Left cardiac atrium (tissue), 4 donors: ENCODE measurements around the gene HOXC13. TPM values are rescaled to one million over a fixed set of nuclear protein-coding genes. Genes with fewer than 3 reads are reported as not detected.

Experiments used
- ATAC-seq, 2 donors: fragments of 200-7000 bp; cut with Tn5 transposase; one replicate each; pipeline ENCODE4 v1.9.1; 2020; ENCODE audit warnings: mild to moderate bottlenecking in 2 of 2, moderate library complexity in 2 of 2
- DNase-seq: peaks from one replicate; pipeline ENCODE4 v3.0.0-alpha.2; 2020
- intact Hi-C, 2 donors: fragments of 100-400 bp; cut with DNase I; formaldehyde crosslinking; loops; one replicate each; pipeline versions ENCODE4 v1.14.1 to v1.15.1; 2022 to 2023
- total RNA-seq, 2 donors: library from RNA; stranded (reverse); fragmentation: NEBNext Ultra II Directional; extraction: Animal tissue kit (Norgen Biotek cat#: 25700); gene quantifications; one replicate each; pipeline ENCODE4 v1.2.1, GENCODE V29; 2021
- donor health status: DM: no; HTN: yes; CAD: no.
- donor health status: DM: no; HTN: yes; CAD: no; lungs with severe emphysema.
- donor health status: DM: yes; HTN: yes; CAD: no.
- donor health status: Dilated cardiomyopathy.

Gene HOXC13
- total RNA-seq, 2 donors from 2014 or later: not detected

GRCh38 chr12:53976823-53977595 is 38.4 kb downstream of the HOXC13 start:
- ATAC-seq (no peak), DNase-seq (no peak)
- intact Hi-C loops: no loop called here

DNA sequence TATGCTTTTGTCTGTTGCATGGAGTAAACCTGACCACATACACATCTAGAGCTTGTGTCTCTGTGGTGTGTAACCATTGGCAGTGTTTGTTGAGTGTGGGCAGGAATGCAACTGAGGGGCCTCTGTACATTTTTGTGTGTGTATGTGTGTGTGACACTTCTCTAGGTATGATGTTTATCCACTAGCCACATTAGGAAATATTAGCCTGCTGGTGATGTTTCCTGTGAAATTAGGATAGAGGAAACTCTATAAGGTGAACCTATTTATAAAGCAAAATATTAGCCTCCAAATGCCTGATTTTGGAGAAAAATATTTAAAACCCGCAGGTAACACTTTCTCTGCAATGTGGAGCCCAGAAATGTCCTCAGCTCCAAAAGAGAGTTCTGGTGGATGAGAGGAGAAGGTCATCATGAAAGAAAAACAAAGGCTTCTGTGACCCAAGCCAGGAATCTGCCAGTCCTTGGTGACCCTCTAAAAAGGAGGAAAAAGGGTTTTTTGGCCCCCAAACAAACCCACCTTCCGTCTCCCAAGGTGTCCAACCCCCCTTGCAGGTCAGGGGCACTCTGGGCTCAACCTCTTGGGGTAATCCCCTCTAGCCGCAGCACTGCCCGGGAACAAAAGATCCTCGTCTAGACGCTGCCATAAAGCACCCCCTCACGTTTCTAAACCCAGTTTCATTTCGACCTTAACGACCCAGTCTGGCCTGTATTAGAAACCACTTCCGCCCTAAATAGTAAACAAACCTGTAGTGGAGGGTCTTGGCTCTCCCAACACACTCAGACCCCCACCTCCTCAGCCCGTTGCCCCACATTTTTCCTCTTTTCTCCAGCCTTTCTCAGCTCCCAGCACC is 39.2 kb downstream of the HOXC13 start:
- intact Hi-C loops: no loop called here

DNA sequence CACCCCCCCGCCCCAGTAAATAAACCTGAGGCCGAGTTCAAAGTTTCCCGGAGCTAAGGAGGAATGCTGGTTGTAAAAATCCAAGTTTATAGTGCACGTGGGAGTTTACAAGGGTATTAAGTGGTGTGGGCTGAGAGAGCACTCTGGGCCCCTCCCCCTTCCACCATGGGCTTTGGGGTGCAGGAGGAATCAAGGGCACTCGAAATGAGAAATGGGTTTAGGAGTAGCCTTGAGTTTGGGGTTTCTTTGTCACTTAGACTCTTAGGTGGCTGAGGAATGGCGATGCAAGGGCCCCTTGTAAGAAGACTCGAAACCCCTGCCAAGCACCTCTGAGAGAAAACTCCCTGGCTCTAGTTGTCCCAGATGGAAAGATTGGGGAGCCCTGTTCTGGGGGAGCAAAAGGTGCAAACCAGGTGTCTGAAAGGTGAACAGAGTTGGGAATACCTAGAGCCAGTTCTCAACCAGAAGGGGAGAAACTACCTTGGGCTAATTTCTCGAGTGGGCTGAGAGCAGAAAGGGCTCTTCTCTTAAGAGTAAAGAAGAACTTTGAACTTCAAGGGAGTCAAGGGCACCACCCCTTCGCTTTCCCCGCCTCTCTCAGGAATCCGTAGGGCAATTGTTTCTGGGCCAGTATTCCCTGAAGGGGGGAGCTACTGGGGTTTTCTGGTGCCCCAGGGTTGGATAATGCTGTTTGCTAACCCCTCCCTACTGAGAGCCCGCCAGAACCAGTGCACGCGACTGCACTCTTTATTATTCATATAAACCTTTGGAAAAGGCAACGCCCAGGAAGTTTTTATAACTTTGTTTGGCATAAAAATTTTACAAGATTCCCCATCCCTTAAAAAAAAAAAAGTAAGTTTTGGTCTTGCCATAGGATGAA is 40.1 kb downstream of the HOXC13 start:
- DNase-seq (no peak), ATAC-seq (no peak)
- intact Hi-C loops: no loop called here

More for the DNA sequence above, 39.2 kb downstream of the HOXC13 start:
- ATAC-seq (no peak), DNase-seq (no peak)

DNA sequence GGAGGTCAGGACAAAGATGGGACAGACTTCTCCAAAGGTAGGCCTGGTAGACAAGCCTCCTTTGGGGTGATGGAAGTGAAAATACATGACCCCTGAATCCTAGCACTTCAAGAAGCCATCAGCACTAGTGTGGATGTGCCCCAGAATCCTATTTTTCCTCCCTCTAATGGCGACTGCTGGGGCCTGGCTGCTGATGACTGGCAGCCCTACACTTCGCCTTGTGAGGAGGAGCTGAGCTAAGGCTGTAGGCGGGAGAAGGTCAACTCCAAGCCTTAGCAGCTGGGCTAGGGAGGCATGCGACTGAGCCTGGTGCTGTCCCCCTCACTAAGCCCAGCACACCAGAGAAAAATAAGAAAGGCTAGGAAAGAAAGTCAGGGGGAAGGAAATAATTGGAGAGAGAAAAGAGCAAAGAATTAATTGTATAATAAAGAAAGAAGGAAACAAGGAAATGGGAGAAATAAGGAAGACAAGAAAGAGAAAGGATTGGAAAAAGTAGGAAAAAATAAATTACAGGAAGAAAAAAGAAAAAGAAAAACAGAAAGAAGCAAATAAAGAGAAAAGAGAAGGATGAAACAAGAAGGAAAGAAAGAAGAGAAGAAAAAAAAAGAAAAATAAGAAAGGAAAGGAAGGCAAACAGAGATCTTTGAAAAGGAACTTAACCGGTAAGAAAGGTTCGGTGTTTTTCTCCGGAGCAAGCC is 41.6 kb downstream of the HOXC13 start:
- intact Hi-C loops: no loop called here

DNA sequence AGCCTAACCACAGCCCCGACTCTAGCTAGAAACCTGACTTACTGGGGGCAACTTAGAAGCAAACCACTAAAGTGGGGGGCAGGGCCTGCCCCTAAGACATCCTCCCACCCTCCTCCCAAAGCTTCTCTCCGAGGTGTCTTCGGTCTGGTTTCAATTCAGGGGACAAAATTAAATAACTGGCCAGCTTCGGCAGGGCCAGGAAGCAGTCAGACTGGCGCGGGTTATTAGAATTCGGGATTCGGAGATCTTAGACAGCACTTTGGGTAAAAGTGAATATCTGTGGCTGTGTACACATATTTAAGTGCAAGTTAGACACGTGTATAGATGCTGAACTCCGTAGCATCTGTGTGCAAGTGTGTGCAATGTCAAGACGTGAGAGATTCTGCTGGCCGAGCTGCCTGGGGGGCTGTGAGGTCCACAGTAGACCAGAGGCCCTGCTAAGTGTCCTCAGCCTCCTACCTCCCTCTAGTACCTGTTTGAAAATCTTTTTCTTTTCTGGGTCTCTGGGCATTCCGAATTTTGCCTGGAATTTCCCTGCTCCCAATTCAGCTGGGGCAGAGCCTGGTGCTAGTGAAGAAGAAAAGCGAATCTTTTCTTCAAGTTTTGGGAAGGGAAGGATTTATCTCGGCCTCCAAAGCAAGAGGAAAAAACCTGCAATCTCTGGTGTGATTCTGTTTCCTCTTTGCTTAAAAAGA is 42.3 kb downstream of the HOXC13 start:
- DNase-seq (no peak), ATAC-seq (no peak)
- intact Hi-C loops: no loop called here

More for the DNA sequence above, 41.6 kb downstream of the HOXC13 start:
- DNase-seq: no peak
- no peak for ATAC-seq

DNA sequence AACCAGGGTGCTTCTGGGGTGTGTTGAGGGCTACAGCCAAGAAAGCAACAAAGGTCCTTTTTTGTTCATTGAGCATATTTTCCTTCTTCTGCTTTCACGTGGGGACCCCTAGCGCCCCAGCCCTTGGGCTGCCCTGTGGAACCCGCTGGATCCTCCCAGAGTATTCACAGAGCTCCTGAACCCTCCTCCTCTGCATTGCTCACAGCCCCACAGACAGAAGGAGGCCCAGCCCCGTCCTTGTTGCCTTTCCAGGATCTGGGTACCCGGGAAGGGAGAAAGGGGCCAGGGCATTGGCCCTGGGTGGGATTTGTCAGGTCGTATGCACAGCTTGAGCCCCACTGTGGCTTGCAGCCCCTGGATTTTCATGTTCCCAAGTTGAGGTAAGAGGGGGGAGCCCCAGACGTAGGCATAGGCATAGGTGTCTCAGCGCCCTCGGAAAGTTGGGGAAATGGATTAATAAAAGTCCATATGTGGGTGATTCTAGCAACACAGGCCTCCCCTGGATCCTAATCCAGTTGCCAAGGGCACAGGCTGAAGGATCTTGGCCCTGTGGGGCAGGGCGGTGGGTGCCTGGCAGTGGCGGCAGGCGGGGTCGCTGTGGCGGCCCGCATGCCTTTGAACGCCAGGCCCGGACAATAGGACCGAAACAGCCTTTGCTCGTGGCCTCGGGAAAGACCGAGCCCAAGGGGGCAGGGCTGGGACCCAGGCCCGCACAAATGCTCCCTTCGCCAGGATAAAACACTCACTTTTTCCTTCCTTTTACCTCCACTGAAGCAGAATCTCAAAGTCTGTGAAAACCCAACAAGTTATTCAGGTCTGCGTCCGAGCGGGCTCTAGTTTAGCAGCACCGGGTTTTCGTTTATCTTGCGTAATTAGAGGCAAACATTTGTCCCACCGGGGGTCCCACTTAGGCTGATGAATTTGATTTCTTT is 43.3 kb downstream of the HOXC13 start:
- DNase-seq (no peak), ATAC-seq (no peak)
- intact Hi-C loops: no loop called here

DNA sequence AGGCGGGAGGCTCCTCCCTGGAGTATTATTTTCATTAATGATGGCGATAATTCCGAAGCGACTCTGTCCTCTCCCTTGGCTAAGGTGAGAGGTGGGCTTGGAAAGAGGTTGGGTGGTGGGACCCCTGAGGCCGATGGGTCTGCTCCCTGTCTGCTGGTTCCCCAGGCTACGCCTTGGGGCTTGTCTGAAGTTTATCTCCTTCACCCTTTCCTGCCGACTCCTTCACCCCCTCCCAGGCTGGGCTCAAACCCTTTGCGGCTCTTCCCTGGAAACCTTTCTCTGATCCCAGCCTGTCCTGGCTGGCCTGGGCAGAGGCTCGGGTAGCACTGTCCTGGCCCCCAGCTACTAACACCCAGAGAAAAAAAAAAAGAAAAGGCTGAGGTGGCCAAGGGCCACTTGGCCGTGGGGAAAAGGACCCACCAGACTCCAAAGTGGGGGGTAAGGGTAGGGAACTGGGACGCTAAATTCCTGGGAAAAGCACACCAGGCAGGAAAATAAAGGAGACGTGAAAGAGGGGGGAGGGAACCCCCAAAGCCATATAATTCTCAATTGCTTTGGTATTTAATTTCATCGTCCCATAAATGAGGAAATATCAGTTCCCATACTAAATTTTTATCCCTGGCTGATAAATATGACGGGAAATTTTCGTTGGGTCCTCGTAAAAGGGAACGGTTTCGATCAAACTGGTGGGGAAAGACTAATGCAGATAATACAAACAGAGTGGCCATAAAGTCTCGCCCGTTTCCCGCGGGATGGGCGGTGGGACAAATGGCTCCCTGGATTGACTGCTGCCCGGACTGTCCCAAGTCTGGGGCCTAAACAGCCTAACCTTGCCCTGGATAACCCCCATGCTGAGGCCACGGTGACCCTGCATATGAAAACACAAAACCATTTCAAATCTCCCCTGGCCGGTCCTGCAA is 44.3 kb downstream of the HOXC13 start:
- DNase-seq (no peak), ATAC-seq (no peak)
- intact Hi-C loops: no loop called here

DNA sequence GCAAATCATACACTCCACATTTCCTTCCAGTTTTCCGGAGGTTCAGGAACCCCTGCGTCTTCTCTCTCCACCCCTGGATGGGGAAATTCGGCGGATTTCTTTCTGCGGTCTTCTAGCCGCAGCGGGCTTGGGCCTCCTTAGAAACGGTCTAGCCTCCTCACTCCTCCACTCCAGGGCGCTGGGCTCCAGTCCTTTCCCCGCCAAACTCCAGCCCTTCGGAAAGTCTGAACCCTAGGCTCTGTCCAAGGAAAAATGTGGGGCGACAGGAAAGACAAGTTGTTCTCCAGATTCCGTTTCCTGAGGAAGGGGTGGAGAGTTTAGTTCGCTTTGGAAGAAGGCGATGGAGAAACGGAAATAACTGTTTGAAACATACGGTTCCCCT is 44.9 kb downstream of the HOXC13 start:
- ATAC-seq (no peak), DNase-seq (no peak)
- intact Hi-C loops: no loop called here

DNA sequence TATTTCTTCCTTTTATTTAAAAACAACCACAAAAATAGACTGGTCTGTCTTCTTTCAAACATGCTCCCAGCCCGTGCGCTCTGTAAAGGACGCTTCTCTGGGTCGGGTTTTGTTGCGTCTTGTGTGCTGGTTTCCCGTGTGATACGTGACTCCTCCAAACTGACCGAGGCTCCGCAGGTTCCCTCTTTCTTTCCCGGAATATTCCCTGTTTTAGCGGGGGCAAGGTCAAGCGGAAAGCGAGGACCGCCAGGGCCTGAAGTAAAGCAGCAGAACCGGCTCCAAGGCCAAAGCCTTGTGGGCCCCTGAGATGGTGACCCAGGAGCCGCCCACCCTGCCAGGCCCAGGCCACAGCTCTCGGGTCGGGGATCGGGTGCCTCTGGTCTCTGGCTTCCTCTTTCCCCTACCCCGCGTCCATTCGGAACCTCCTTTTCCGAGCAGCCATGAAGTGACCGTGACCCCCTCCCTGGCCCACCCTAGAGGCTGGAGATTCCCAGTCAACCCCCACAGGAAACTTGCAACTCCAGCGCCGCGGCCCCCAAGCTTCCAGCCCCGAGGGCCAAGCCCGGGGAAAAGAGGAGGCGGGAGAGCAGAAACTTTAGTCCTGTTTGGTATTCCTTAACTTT is 45.4 kb downstream of the HOXC13 start:
- ATAC-seq: no peak
- intact Hi-C loops: no loop called here

DNA sequence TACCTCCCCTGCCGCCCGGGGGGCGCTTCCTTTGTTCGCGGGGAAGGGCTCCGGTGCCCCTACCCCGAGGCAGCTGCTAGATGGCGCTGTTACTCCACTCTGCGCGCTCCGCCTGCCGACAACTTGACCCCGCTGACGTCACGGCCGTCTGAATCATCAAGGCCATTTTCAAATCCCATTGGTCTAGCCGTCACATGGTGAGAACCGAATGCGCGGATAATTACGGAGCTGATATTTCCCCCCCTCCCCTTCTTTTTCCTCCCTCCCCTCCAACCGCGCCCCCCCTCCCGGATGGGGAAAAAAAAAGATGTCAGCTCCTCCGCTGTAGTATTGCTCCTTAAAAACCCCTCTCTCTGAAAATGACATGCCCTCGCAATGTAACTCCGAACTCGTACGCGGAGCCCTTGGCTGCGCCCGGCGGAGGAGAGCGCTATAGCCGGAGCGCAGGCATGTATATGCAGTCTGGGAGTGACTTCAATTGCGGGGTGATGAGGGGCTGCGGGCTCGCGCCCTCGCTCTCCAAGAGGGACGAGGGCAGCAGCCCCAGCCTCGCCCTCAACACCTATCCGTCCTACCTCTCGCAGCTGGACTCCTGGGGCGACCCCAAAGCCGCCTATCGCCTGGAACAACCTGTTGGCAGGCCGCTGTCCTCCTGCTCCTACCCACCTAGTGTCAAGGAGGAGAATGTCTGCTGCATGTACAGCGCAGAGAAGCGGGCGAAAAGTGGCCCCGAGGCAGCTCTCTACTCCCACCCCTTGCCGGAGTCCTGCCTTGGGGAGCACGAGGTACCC is 46.5 kb downstream of the HOXC13 start, which contains the start of gene HOXC10:
Gene HOXC10 (plus strand): TSS at position 246 of the 791 bp plus-strand sequence. CDS start 114 bp downstream, at position 360.
- ATAC-seq: peak; percentile 64 to 75
- peak; percentile 88 for DNase-seq
- intact Hi-C loops: no loop called here

More for the DNA sequence above, 45.4 kb downstream of the HOXC13 start:
- no peak for DNase-seq

DNA sequence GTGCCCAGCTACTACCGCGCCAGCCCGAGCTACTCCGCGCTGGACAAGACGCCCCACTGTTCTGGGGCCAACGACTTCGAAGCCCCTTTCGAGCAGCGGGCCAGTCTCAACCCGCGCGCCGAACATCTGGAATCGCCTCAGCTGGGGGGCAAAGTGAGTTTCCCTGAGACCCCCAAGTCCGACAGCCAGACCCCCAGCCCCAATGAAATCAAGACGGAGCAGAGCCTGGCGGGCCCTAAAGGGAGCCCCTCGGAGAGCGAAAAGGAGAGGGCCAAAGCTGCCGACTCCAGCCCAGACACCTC is 47.0 kb downstream of the HOXC13 start:
- ATAC-seq (no peak), DNase-seq (no peak)
- intact Hi-C loops: no loop called here

GRCh38 chr12:53985994-53986685 is 47.5 kb downstream of the HOXC13 start:
- no peak for DNase-seq
- ATAC-seq: peak in 1 of 2 donors; percentile 28
- intact Hi-C loops: no loop called here

DNA sequence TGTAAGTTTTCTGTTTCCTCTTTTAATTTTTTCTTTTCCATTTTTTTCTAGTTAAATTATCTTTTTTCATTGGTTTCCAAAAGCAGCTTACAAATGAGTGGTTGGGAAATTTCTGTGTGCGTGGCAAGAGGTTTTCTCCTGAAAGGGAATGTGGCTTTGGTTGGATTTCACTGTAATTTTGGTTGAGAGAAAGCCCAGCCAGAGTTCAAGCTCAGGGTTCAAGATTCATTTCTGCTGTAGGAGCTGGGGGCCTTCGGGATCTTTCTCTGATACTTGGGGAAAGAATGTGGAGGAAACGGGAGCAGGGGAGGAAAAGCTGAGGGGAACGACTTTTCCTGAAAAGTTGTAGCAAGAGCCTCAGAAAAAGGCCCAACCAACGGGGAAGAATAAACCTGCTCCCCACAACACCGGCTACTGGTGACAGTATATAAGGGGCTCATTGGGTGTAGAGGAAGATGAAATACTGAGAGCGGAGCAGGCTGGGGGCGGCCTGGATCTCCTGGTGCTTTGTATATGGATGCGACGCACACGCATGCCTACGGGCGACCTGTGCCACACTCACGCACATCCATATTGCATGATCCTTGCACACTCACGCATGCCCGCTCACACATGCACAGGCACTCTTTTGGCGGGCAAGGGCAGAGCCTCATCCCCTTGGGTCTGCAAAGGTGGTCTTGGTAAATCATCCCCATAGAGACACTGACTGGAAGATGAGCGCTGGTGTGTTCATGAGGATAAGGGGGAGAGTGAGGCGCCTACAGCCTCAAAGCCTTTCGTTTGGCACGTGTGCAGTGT is 48.3 kb downstream of the HOXC13 start:
- ATAC-seq (no peak), DNase-seq (no peak)
- intact Hi-C loops: no loop called here

- intact Hi-C loops: no loop called here
- DNase-seq (no peak), ATAC-seq (no peak)
Measured at GRCh38 chr12:53987787-53988230, 49.2 kb downstream of the HOXC13 start.
